GM18951 (cell line): ENCODE measurements around the gene NUDT3.
A peak's percentile ranks its signal among the peaks of the same experiment; 100 is the strongest.

Source experiments
- POLR2A ChIP-seq: IDR thresholded peaks from 4 replicates; pipeline ENCODE4 v1.6.1; 2011; ENCODE audit warnings: mild to moderate bottlenecking; ENCODE audit not compliant: insufficient read length, insufficient read depth; ENCODE audit errors: extremely low read depth
- in situ Hi-C: fragments of 300-500 bp; cut with MboI; formaldehyde crosslinking; loops from one replicate; pipeline ENCODE4 v1.12.0; 2022; ENCODE audit warnings: low sequenced_read_pairs, mixed read lengths, inconsistent platforms; ENCODE audit not compliant: unreplicated experiment

NUDT3 gene

DNA sequence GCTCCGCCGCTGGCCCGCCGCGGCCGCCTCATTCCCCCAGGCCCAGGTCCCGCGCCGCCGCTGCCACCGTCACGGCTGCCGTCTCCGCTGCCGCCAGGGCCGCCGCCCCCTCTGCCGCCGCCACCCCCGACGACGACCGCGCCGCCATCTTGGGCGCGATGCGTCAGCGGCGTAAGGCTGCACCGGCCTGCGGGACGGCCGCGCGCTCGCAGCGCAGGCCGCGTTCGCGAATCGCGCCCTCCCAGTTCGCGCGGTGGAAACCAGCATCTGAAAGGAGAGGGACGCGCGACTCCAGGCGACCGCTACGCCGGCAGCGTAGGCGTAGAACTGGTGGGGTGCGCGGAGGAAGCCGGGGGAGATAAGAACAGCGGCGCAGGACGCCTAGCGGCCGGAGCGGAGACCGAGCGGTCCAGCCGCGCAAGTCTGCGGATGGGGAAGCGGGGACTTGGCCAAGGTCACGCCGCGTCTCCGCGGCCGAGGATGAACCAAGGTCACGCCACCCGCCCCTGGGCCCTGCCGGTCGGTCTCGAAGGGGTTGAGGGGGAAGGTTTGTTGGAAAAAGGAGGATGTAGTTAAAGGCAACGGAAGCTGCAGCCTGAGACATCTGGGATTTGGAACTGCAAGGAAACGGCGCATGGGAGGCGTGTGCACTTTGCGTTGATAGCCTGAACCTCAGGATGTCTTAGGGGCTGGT lies at the start of gene NUDT3:
NUDT3 (minus strand) TSS at position 173 of the 694 bp plus-strand sequence. CDS start 307 bp downstream, outside the sequence.
- in situ Hi-C loops, result no loop called here
- peak; percentile 87 for TF ChIP-seq POLR2A

DNA sequence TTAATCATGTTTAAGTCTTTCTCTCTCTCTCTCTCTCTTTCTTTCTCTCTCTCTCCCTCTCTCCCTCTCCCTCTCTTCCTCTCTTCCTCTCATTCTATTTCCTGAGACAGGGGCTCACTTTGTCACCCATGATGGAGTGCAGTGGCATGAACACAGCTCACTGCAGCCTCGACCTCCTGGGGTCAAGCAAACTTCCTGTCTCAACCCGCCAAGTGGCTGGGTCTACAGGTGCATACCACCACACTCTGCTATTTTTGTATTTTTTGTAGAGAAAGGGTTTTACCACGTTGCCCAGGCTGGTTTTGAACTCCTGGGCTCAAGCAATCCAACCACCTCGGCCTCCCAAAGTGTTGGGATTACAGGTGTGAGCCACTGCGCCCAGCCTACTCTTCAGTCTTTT lies 49.1 kb upstream of the NUDT3 start:
- in situ Hi-C loops, result no loop called here
- TF ChIP-seq POLR2A, result no peak

DNA sequence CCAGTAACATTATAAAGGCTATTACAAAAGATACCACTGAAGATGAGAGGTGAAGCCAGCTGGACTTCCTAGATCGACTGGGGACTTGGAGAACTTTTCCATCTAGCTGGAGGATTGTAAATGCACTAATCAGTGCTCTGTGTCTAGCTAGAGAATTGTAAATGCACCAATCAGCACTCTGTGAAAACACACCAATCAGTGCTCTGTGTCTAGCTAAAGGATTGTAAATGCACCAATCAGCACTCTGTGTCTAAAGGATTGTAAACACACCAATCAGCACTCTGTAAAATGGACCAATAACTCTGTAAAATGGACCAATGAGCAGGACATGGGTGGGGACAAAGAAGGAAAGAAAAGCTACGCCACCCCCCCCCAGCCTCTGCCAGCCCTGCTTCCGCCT lies 47.0 kb upstream of the NUDT3 start:
- TF ChIP-seq POLR2A, result no peak
- in situ Hi-C loops, result no loop called here

DNA sequence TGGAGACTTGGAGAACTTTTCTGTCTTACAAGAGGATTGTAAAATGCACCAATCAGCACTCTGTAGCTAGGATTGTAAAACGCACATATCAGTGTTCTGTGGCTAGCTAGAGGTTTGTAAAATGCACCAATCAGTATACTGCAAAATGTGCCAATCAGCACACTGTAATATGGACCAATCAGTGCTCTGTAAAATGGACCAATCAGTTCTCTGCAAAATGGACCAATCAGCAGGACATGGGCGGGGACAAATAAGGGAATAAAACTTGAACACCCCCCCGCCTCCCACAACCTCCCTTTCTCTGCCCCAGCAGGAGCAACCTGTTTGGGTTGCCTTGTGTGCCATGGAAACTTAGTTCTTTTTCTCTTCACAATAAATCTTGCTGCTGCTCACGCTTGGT lies 46.2 kb upstream of the NUDT3 start:
- in situ Hi-C loops, result no loop called here
- no peak for TF ChIP-seq POLR2A

DNA sequence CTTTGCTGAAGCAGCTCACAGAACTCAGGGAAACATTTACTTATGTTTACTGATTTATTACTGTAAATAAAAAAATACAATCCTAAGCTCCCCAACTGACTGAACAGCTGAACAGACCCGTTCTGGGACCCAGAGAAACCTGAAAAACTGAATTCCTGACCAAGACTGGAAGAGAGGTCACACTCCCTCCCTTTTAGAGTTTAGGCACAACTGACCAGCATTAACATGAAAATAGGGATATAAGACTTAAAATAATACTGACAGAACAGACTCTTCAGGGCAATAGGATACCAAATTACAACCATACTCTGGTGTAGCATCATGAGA lies 45.1 kb upstream of the NUDT3 start:
- in situ Hi-C loops, result no loop called here
- TF ChIP-seq POLR2A, result no peak

DNA sequence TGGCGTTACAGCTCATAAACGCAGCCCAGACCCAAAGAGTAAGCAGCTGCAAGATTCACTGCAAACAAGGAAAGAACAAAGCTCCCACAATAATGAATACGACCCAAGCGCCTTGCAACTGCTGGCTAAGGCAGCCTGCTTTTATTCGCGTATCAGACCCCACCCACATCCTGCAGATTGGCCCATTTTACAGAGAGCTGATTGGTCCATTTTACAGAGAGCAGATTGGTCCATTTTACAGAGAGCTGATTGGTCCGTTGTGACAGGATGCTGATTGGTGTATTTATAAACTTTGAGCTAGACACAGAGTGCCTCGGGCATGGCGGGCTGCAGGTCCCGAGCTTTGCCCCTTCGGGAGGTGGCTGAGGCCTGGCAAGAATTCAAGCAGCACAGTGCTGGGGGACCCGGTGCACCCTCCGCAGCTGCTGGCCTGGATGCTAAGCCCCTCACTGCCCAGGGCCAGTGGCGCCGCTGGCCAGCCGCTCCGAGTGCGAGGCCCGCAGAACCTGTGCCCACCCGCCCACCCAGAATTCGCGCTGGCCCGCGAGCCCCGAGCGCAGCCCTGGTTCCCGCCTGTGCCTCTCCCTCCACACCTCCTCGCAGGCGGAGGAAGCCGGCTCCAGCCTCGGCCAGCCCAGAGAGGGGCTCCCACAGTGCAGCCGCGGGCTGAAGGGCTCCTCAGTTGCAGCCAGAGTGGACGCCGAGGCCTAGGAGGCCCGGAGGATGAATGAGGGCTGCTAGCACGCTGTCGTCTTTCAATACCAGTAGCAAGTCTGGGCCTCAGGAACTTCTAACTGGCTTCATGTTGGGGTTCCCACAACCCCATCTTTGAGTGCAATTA lies 44.6 kb upstream of the NUDT3 start:
- TF ChIP-seq POLR2A, result no peak
- in situ Hi-C loops, result no loop called here

DNA sequence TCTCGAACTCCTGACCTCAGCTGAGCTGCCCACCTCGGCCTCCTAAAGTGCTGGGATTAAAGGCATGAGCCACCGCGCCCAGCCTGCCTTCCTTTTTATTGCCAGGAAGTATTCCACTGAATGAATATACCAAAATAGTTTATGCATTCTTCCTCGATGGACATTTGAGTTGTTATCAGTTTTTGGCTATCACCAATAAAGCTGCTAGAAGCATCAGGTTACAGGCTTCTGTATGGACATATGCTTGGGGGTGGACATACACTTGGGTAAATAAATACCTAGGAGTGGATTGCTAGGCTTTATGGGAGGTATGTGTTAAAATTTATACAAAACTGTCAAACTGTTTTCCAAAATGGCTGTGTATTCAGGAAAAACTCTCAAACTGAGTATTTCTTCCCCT lies 43.4 kb upstream of the NUDT3 start:
- no peak for TF ChIP-seq POLR2A
- in situ Hi-C loops, result no loop called here

DNA sequence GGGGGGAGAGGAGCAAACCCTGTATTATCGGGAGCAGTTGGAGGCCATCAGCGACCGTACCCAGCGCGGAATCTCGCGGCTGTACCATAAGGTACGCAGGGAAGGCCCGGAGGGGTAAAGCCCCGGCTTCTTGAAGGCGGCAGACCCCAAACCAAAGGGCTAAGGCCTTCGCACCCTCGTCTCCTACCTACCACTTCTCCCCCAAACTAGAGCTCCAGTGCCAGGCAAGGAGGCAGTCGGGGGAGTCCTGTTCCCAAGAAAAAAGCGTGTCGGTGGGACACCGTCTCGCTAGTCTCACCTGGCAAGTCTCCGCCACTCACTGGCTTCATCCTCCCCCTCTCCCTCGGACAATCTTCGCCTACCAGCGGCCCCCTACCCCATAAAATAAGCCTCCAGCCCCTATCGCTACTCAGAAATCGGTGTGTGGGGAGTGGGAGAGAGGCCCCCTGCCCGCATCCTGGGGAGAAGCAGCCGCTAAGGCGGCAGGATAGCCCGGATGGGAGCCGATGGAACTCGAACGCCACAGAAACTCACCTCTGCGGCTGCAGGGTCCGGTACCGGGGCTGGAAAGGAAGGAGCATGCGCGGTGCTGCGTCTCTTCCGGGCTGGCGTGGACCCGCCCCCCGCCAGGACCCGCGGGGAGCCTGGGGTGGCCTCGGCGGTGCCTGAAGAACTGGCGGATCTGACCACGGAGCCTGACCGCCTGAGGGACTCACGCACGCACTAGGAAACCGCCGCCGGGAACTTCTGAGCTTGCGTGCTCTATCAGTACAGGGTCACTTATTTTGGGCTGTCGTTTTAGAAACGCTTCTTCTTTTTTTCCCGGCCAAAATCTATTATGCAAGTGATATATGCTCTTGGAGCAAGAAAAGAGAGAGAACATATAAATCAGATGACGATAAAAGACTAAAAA lies 33.3 kb upstream of the NUDT3 start, which contains the start of gene RPS10:
RPS10 (minus strand) TSS at position 572 of the 913 bp plus-strand sequence. CDS start 848 bp downstream, outside the sequence.
- in situ Hi-C loops, result no loop called here
- TF ChIP-seq POLR2A, result peak; percentile 92

DNA sequence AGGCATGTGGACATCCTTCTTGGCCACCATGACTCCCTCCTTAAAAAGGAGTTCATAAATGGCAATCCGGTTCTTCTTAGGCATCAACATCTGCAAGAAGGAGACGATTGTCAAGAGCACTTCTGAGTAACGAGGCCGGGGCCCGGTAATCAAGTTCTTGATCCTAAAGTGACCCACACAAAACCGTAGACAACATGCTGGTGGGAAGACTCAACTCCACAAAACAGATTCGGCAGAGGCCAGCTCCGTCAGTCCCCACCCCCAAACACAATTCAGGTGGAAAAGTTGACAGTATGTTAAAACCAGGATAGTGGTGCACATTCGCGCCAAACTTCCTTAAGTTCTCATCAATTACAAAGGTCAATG lies 32.6 kb upstream of the NUDT3 start:
- no peak for TF ChIP-seq POLR2A
- in situ Hi-C loops, result no loop called here

DNA sequence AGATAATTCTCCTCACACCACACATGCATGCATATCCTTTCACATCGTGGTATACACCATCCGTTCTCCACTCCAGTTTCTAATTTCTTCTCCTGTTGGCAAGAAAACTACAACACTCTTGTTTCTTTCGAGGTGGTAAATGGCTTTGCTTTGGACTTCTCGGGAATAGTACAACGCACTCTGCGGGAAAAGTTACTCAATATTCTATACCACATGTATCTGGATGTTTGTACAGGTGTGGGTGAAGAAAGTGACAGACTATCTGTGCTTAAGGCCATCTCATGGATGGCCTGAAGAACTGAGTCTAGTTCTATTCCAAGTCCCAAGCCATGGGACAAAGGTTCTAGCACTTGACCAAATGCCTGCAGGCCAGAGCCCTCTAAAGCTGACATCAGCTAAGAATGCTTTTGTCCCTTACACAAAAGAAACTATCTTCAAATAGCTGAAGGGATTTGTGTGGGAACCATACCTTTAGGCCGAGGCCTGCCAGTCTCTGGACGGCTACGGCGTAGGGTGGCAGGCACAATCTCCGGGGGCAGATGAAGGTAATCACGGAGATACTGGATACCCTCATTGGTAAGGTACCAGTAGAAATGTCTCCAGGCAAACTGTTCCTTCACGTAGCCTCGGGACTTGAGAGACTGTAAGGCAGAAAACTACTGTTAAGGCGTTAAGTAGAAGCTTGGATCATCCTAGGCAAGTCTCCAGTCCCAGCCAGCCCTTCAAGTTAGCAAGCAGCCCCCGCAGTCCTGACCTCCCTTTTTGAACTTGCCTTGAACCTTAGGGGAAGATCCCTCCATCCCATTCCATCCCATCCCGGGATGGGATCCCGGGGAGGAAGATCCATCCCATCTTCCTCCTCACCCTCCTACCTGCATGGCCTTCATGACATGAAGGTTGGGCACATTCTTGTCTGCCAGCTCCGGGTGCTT lies 32.0 kb upstream of the NUDT3 start:
- in situ Hi-C loops, result no loop called here
- TF ChIP-seq POLR2A, result no peak

DNA sequence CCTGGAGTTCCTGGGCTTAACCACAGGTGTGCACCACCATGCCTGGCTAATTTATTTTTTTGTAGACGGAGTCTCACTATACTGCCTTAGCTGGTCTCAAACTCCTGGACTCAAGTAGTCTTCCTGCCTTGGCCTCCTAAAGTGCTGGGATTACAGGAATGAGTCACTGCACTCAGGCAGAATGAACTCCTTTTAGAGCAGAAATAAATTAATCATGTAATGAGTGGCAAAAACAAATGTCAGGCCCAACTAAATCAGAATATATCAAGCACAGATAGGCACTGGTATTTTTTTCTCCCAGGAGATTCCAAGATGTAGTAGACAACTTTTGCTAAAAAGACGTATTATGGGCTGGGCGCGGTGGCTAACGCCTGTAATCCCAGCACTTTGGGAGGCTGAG lies 30.8 kb upstream of the NUDT3 start:
- no peak for TF ChIP-seq POLR2A
- in situ Hi-C loops, result no loop called here

DNA sequence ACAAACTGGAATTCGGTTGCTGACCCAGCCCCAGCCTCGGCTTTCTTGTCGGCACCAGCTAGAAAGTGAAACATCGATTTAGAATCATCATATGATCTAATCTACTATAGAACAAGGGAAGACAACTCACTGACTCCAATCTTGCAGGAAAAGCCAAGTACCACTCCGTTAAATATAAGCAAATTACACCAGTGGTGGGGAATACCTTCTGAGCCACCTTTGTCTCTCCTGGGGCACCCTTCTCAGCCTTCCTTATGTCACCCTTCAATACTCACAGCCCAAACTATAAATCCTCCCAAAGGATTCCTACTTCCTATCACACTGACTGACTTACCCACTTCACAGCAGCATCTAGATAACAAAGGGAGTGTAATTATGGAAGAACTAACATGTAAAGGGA lies 25.9 kb upstream of the NUDT3 start:
- in situ Hi-C loops, result no loop called here
- TF ChIP-seq POLR2A, result no peak
